ENCODE data around the gene RNF43. TPM values are rescaled to one million over a fixed set of nuclear protein-coding genes. Genes with fewer than 3 reads are reported as not detected.

RNF43 gene
- total and polyA plus RNA-seq, 2 of the 13 experiments (the other 11 are each of a cell fraction or from before 2014, with no cell fraction given) = 31.0 to 53.4 TPM

DNA sequence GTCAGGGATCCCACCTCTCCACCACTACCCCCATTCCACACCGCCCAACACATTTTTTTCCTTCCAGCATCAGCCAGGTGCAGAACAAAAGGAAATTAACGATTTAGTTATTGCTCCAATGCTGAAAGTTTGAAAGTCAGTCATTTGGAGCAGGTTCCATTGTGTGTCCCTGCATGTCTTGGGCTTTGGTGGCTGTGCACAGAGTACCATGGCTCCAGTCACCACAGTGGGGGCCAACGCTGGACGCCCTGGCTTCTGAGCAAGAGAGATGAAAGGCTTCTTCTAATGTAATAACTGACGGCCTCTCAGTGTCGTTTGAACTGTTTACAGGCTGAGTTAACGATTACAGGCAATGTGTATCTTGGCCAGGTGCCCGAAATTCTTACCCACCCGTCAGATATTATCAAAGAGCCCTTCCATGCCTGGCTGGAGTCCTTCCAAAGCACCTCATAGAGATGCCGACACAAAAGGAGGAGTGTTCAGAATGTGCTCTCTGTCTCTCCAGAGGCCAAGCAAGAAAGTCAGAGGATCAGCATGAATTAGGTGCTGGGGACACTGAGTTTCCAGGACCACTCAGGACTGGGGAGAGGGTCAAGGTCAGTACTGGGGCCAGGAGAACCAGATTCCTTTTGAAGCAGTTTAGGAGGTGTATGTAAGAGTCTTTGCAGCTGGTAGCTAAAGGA, 25.9 kb downstream of the RNF43 start (continued):
- TF ChIP-seq SAFB2 (CRISPR knock-in tag; IDR thresholded peaks at IDR 0.05; ENCODE audit: borderline replicate concordance, low read depth) (peak; percentile 89; the same call in 1 of the 2 replicates), RFX3 (CRISPR knock-in tag; IDR thresholded peaks at IDR 0.05) (peak; percentile 50; the same call in 1 of the 2 replicates), REXO4 (CRISPR knock-in tag; IDR thresholded peaks at IDR 0.05; ENCODE audit: borderline replicate concordance) (no peak), YEATS4 (CRISPR knock-in tag; IDR thresholded peaks at IDR 0.05; ENCODE audit: borderline replicate concordance) (peak; percentile 91; the same call in 1 of the 2 replicates), NRL (CRISPR knock-in tag; IDR thresholded peaks at IDR 0.05; ENCODE audit: borderline replicate concordance) (no peak), ZNF605 (CRISPR knock-in tag; IDR thresholded peaks at IDR 0.05) (peak; percentile 99), ZNF547 (CRISPR knock-in tag; IDR thresholded peaks at IDR 0.05) (peak; percentile 87), ZFX (CRISPR knock-in tag; IDR thresholded peaks at IDR 0.05; ENCODE audit: low read depth) (peak; percentile 73), ZNF207 (IDR thresholded peaks at IDR 0.05; ENCODE audit: borderline replicate concordance) (no peak), RBM22 (optimal IDR thresholded peaks at IDR 0.05; ENCODE audit: low read length) (peak; percentile 100), NCOR1 (IDR thresholded peaks at IDR 0.05; ENCODE audit: borderline replicate concordance, low read length) (peak; percentile 99; the same call in 1 of the 2 replicates), KDM5B (CRISPR knock-in tag; IDR thresholded peaks at IDR 0.05; ENCODE audit: borderline replicate concordance) (peak; percentile 82; the same call in 1 of the 2 replicates), AKAP8 (CRISPR knock-in tag; IDR thresholded peaks at IDR 0.05) (peak; percentile 84), CCAR2 (optimal IDR thresholded peaks at IDR 0.05; ENCODE audit: low read depth, low read length) (peak; percentile 85), ZFP62 (CRISPR knock-in tag; IDR thresholded peaks at IDR 0.05) (no peak), ZFP90 (CRISPR knock-in tag; IDR thresholded peaks at IDR 0.05; ENCODE audit: borderline replicate concordance) (peak; percentile 98), NKX3-1 (CRISPR knock-in tag; IDR thresholded peaks at IDR 0.05) (peak; percentile 97)
- TF ChIP-seq, protein P1, sequence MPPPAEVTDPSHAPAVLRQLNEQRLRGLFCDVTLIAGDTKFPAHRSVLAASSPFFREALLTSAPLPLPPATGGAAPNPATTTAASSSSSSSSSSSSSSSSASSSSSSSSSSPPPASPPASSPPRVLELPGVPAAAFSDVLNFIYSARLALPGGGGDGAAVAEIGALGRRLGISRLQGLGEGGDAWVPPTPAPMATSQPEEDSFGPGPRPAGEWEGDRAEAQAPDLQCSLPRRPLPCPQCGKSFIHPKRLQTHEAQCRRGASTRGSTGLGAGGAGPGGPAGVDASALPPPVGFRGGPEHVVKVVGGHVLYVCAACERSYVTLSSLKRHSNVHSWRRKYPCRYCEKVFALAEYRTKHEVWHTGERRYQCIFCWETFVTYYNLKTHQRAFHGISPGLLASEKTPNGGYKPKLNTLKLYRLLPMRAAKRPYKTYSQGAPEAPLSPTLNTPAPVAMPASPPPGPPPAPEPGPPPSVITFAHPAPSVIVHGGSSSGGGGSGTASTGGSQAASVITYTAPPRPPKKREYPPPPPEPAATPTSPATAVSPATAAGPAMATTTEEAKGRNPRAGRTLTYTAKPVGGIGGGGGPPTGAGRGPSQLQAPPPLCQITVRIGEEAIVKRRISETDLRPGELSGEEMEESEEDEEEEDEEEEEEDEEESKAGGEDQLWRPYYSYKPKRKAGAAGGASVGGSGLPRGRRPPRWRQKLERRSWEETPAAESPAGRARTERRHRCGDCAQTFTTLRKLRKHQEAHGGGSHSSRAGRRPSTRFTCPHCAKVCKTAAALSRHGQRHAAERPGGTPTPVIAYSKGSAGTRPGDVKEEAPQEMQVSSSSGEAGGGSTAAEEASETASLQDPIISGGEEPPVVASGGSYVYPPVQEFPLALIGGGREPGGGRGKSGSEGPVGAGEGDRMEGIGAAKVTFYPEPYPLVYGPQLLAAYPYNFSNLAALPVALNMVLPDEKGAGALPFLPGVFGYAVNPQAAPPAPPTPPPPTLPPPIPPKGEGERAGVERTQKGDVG (CRISPR knock-in tag; IDR thresholded peaks at IDR 0.05; ENCODE audit: borderline replicate concordance) = peak; percentile 88; the same call in 1 of the 2 replicates
- TF ChIP-seq, protein P2, sequence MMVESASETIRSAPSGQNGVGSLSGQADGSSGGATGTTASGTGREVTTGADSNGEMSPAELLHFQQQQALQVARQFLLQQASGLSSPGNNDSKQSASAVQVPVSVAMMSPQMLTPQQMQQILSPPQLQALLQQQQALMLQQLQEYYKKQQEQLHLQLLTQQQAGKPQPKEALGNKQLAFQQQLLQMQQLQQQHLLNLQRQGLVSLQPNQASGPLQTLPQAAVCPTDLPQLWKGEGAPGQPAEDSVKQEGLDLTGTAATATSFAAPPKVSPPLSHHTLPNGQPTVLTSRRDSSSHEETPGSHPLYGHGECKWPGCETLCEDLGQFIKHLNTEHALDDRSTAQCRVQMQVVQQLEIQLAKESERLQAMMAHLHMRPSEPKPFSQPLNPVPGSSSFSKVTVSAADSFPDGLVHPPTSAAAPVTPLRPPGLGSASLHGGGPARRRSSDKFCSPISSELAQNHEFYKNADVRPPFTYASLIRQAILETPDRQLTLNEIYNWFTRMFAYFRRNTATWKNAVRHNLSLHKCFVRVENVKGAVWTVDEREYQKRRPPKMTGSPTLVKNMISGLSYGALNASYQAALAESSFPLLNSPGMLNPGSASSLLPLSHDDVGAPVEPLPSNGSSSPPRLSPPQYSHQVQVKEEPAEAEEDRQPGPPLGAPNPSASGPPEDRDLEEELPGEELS (CRISPR knock-in tag; IDR thresholded peaks at IDR 0.05) = peak; percentile 99
- TF ChIP-seq, protein P3, sequence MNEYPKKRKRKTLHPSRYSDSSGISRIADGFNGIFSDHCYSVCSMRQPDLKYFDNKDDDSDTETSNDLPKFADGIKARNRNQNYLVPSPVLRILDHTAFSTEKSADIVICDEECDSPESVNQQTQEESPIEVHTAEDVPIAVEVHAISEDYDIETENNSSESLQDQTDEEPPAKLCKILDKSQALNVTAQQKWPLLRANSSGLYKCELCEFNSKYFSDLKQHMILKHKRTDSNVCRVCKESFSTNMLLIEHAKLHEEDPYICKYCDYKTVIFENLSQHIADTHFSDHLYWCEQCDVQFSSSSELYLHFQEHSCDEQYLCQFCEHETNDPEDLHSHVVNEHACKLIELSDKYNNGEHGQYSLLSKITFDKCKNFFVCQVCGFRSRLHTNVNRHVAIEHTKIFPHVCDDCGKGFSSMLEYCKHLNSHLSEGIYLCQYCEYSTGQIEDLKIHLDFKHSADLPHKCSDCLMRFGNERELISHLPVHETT (CRISPR knock-in tag; conservative IDR thresholded peaks at IDR 0.05) = peak; percentile 67
- TF ChIP-seq, protein P4, sequence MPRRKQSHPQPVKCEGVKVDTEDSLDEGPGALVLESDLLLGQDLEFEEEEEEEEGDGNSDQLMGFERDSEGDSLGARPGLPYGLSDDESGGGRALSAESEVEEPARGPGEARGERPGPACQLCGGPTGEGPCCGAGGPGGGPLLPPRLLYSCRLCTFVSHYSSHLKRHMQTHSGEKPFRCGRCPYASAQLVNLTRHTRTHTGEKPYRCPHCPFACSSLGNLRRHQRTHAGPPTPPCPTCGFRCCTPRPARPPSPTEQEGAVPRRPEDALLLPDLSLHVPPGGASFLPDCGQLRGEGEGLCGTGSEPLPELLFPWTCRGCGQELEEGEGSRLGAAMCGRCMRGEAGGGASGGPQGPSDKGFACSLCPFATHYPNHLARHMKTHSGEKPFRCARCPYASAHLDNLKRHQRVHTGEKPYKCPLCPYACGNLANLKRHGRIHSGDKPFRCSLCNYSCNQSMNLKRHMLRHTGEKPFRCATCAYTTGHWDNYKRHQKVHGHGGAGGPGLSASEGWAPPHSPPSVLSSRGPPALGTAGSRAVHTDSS (CRISPR knock-in tag; conservative IDR thresholded peaks at IDR 0.05) = 0 out of 2 replicates have a peak, but pooled peaks have one; percentile 17
